ENCODE data around the gene MSLN. TPM values are rescaled to one million over a fixed set of nuclear protein-coding genes. Genes with fewer than 3 reads are reported as not detected.
A peak's percentile ranks its signal among the peaks of the same experiment; 100 is the strongest.

Gene MSLN
- total RNA-seq, 3 donors from 2014 or later (not counting 1 experiment from before 2014, with no cell fraction given), result not detected

DNA sequence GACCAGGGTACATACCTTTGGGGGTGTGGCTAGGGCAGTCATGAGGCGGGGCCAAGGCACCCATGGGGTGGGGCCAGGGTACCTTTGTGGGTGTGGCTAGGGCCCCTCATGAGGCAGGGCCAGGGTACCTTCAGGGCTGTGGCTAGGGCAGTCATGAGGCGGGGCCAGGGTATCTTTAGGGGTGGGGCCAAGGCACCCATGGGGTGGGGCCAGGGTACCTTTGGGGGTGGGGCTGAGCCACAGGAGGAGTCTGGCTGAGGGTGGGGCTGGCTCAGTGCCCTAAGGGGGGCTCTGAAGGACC, 36.5 kb downstream of the MSLN start:
- Histone ChIP-seq H3K9me3 (ENCODE audit: control insufficient read depth, insufficient read depth, low read length) (no peaks in the 10 kb centered on the region), H3K36me3 (ENCODE audit: control insufficient read depth, insufficient read depth, low read length) (no peaks in the 10 kb centered on the region), H3K4me1 (ENCODE audit: control insufficient read depth, insufficient read depth, low read length) (no peaks in the 10 kb centered on the region), H3K27ac (ENCODE audit: low read length) (no peak overlapping the region), H3K27me3 (ENCODE audit: control insufficient read depth, insufficient read depth, low read length) (peaks cover 13% of the 10 kb centered on the region), H3K4me3 (ENCODE audit: low read length) (no peak overlapping the region)
- 97% methylated on average over 2 of the region's 2 CpGs for WGBS (ENCODE audit: insufficient coverage)
- ATAC-seq (peak in 1 of 3 donors; percentile 15), DNase-seq (no peak)
- peaks cover 0 to 3% of the 10 kb centered on the region in 2 donors for H3K27me3 Mint-ChIP-seq (ENCODE audit: low read depth in 2 of 2)
- no peak overlapping the region for H3K27ac Mint-ChIP-seq
- H3K36me3 Mint-ChIP-seq, result no peaks in the 10 kb centered on the region
- no peak overlapping the region for H3K4me3 Mint-ChIP-seq
- TF ChIP-seq CTCF (IDR thresholded peaks at IDR 0.05), result no peak
- intact Hi-C loops (cut with micrococcal nuclease), result no loop called here
- no peaks in the 10 kb centered on the region for H3K9me3 Mint-ChIP-seq
- H3K4me1 Mint-ChIP-seq, result no peaks in the 10 kb centered on the region

DNA sequence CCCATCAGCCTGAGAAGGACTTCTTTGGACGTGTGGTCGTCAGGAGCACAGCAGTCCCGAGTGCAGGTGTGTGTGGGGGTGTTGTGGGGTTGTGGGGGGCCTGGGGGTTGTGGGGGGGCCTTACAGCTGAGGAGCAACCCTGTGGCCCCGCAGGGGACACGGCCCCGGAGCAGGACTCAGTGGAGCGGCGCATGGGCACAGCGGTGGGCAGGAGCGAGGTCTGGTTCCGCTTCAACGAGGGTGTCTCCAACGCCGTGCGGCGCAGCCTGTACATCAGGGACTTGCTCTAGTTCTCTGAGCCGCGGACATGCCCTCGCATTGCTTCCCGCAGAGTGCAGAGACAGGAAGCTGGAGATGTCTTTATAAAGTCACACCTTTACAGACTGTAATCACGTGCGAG, 37.2 kb downstream of the MSLN start:
- ATAC-seq (no peak), DNase-seq (no peak)
- H3K27me3 Mint-ChIP-seq (ENCODE audit: low read depth in 2 of 2), result peaks cover 0 to 3% of the 10 kb centered on the region in 2 donors
- no peaks in the 10 kb centered on the region for H3K36me3 Mint-ChIP-seq
- Histone ChIP-seq H3K27me3 (ENCODE audit: control insufficient read depth, insufficient read depth, low read length) (peaks cover 13% of the 10 kb centered on the region), H3K4me3 (ENCODE audit: low read length) (no peak overlapping the region), H3K36me3 (ENCODE audit: control insufficient read depth, insufficient read depth, low read length) (no peaks in the 10 kb centered on the region), H3K9me3 (ENCODE audit: control insufficient read depth, insufficient read depth, low read length) (no peaks in the 10 kb centered on the region), H3K27ac (ENCODE audit: low read length) (no peak overlapping the region), H3K4me1 (ENCODE audit: control insufficient read depth, insufficient read depth, low read length) (no peaks in the 10 kb centered on the region)
- intact Hi-C loops (cut with micrococcal nuclease), result no loop called here
- no peaks in the 10 kb centered on the region for H3K4me1 Mint-ChIP-seq
- H3K4me3 Mint-ChIP-seq, result no peak overlapping the region
- no peak for TF ChIP-seq CTCF (IDR thresholded peaks at IDR 0.05)
- no peaks in the 10 kb centered on the region for H3K9me3 Mint-ChIP-seq
- H3K27ac Mint-ChIP-seq, result no peak overlapping the region
- WGBS (ENCODE audit: insufficient coverage), result 96% methylated on average over 22 of the region's 22 CpGs

- H3K4me1 Mint-ChIP-seq, result no peaks in the 10 kb centered on the region
- WGBS (ENCODE audit: insufficient coverage), result 89% methylated on average over 19 of the region's 19 CpGs
- peaks cover 13% of the 10 kb centered on the region for H3K27me3 ChIP-seq (ENCODE audit: control insufficient read depth, insufficient read depth, low read length)
These were observed 38.1 kb downstream of the MSLN start for GRCh38 chr16:798666-799065.

More at GRCh38 chr16:798666-799065, 38.1 kb downstream of the MSLN start:
- Mint-ChIP-seq H3K4me3 (no peak overlapping the region), H3K36me3 (no peaks in the 10 kb centered on the region), H3K27me3 (ENCODE audit: low read depth in 2 of 2) (peaks cover 0 to 3% of the 10 kb centered on the region in 2 donors), H3K27ac (no peak overlapping the region), H3K9me3 (no peaks in the 10 kb centered on the region)
- no peak for ATAC-seq
- Histone ChIP-seq H3K36me3 (ENCODE audit: control insufficient read depth, insufficient read depth, low read length) (no peaks in the 10 kb centered on the region), H3K9me3 (ENCODE audit: control insufficient read depth, insufficient read depth, low read length) (no peaks in the 10 kb centered on the region), H3K4me1 (ENCODE audit: control insufficient read depth, insufficient read depth, low read length) (no peaks in the 10 kb centered on the region), H3K4me3 (ENCODE audit: low read length) (no peak overlapping the region), H3K27ac (ENCODE audit: low read length) (no peak overlapping the region)
- DNase-seq, result no peak
- TF ChIP-seq CTCF (IDR thresholded peaks at IDR 0.05), result no peak
- intact Hi-C loops (cut with micrococcal nuclease), result no loop called here
